ENCODE results near the gene JAKMIP1. TPM values are rescaled to one million over a fixed set of nuclear protein-coding genes. Genes with fewer than 3 reads are reported as not detected.

Gene JAKMIP1
- total RNA-seq, 1 experiment from 2014 or later = not detected

- TF ChIP-seq CTCF (IDR thresholded peaks at IDR 0.05 in 2 of 3, conservative IDR thresholded peaks at IDR 0.05 in 1 of 3; ENCODE audit: borderline replicate concordance in 1 of 3, insufficient read depth in 1 of 3, low read depth in 2 of 3, low read length in 2 of 3) (no peak), CBX3 (IDR thresholded peaks at IDR 0.05; ENCODE audit: low read depth) (no peak), REST (IDR thresholded peaks at IDR 0.05; ENCODE audit: low read depth) (no peak), TCF7L2 (IDR thresholded peaks at IDR 0.05; ENCODE audit: borderline replicate concordance, extremely low read depth, insufficient read depth, insufficient read length) (no peak), YY1 (IDR thresholded peaks at IDR 0.05; ENCODE audit: extremely low read depth, insufficient replicate concordance, low read depth, low read length) (no peak)
Measured at GRCh38 chr4:6165766-6166165, 34.6 kb downstream of the JAKMIP1 start (continued).

DNA sequence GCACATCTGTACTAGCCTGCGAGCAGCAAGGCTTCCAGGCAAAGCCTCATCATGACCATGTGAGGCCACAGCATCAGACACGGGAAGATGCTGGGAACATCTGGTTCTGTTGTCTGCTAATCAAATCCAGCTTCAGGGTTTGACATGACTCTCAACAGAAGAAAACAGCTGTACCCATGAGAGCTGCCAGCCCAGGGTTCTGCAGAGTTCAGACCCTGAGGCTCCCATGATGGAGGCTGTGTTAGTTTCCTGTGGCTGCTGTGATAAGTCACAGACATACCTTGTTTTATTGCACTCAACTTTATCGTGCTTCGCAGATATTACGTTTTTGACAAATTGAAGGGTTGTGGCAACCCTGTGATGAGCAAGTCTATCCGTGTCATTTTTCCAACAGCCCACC lies 37.5 kb downstream of the JAKMIP1 start:
- H3K4me2 ChIP-seq (ENCODE audit: low read length) = no peak overlapping the region
- H3K27ac ChIP-seq (ENCODE audit: low read depth, low read length) = no peak overlapping the region
- ATAC-seq (no peak), DNase-seq (ENCODE audit: low read depth, low spot score) (no peak)
- H3K9me2 ChIP-seq (ENCODE audit: insufficient read depth) = no peaks in the 10 kb centered on the region
- ChIA-PET POLR2A (no interaction called here), RAD21 (ENCODE audit: low non-redundant PET in 1 of 2, low total read pairs in 2 of 2, uncharacterized antibody in 2 of 2, unreplicated experiment in 2 of 2) (no interaction called here), CTCF (no interaction called here)
- peaks cover 22% of the 10 kb centered on the region for H3K27me3 ChIP-seq (ENCODE audit: insufficient read depth, low read length)
- H4K20me1 ChIP-seq (ENCODE audit: insufficient read depth) = no peaks in the 10 kb centered on the region
- no peak overlapping the region for H3K9ac ChIP-seq (ENCODE audit: low read length)
- H3K4me3 ChIP-seq (replicated peaks in 1 of 2; ENCODE audit: low read depth in 1 of 2, low read length in 2 of 2) = no peak overlapping the region
- H3K9me3 ChIP-seq (ENCODE audit: control insufficient read depth in 1 of 2, insufficient read depth in 1 of 2, low read depth in 1 of 2, low read length in 2 of 2) = no peaks in the 10 kb centered on the region; a peak in 1 of 4 replicates
- no TSS peak for BruUV-seq (replicated peaks)
- no peaks in the 10 kb centered on the region for H3K4me1 ChIP-seq (ENCODE audit: control insufficient read depth in 1 of 2, insufficient read depth in 2 of 2, low read length in 2 of 2)
- H2AFZ ChIP-seq (ENCODE audit: low read depth, low read length, poor library complexity, severe bottlenecking) = no peak overlapping the region
- H3K79me2 ChIP-seq (ENCODE audit: insufficient read depth, low read length) = no peaks in the 10 kb centered on the region
- intact Hi-C loops (cut with micrococcal nuclease) = no loop called here
- H3K36me3 ChIP-seq (ENCODE audit: control insufficient read depth in 1 of 2, insufficient read depth in 2 of 2, low read length in 2 of 2) = no peaks in the 10 kb centered on the region
- TF ChIP-seq ATF3 (IDR thresholded peaks at IDR 0.05) = no peak
- TF ChIP-seq CTCF (IDR thresholded peaks at IDR 0.05 in 2 of 3, conservative IDR thresholded peaks at IDR 0.05 in 1 of 3; ENCODE audit: borderline replicate concordance in 1 of 3, insufficient read depth in 1 of 3, low read depth in 2 of 3, low read length in 2 of 3) = no peak
- no peak for TF ChIP-seq EGR1 (IDR thresholded peaks at IDR 0.05; ENCODE audit: low read depth)
- TF ChIP-seq YY1 (IDR thresholded peaks at IDR 0.05; ENCODE audit: extremely low read depth, insufficient replicate concordance, low read depth, low read length) = no peak
- TF ChIP-seq, protein P1, sequence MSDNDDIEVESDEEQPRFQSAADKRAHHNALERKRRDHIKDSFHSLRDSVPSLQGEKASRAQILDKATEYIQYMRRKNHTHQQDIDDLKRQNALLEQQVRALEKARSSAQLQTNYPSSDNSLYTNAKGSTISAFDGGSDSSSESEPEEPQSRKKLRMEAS (IDR thresholded peaks at IDR 0.05) = no peak
- TF ChIP-seq FOSL1 (IDR thresholded peaks at IDR 0.05; ENCODE audit: low read depth) = no peak
- no peak for TF ChIP-seq POLR2AphosphoS5 (IDR thresholded peaks at IDR 0.05; ENCODE audit: low read depth, low read length)
- no peak for TF ChIP-seq ELF1 (IDR thresholded peaks at IDR 0.05; ENCODE audit: borderline replicate concordance, low read depth)
- TF ChIP-seq SP1 (IDR thresholded peaks at IDR 0.05; ENCODE audit: low read depth) = no peak
- TF ChIP-seq SIN3A (IDR thresholded peaks at IDR 0.05; ENCODE audit: low read depth) = no peak
- no peak for TF ChIP-seq RAD21 (IDR thresholded peaks at IDR 0.05; ENCODE audit: low read depth)
- TF ChIP-seq ZFX (IDR thresholded peaks at IDR 0.05) = no peak
- TF ChIP-seq EZH2 (IDR thresholded peaks at IDR 0.05) = no peak
- TF ChIP-seq POLR2A (IDR thresholded peaks at IDR 0.05; ENCODE audit: borderline replicate concordance, extremely low read depth, insufficient read depth, insufficient read length) = no peak
- no peak for TF ChIP-seq ZNF274 (IDR thresholded peaks at IDR 0.05; ENCODE audit: low read depth, low read length)
